Upper lobe of left lung (tissue), 4 donors: Measurements from ENCODE around the gene RYR3.

ENCODE experiments used
- CTCF ChIP-seq, 6 experiments: fragments of 450-650 bp in 4 of 6; fragments of 200-600 bp in 2 of 6; sonication (generic) in 2 of 6; IDR thresholded peaks; one replicate each; pipeline ENCODE4 v1.5.1; 2016 to 2019; ENCODE audit warnings: antibody characterized with exemption in 6 of 6
- POLR2A ChIP-seq, 4 donors: fragments of 450-650 bp; IDR thresholded peaks; one replicate each; pipeline ENCODE4 v1.5.1; 2016 to 2017; ENCODE audit warnings: antibody characterized with exemption in 4 of 4, mild to moderate bottlenecking in 2 of 4
- POLR2AphosphoS5 ChIP-seq, 2 donors: sonication (generic); formaldehyde crosslinking; IDR thresholded peaks; one replicate each; pipeline ENCODE4 v1.5.1; 2017; ENCODE audit warnings: antibody characterized with exemption in 2 of 2

GRCh38 chr15:33857726-33858125, 547.0 kb downstream of the RYR3 start:
- no peak for TF ChIP-seq POLR2AphosphoS5 (IDR thresholded peaks at IDR 0.05)
- no peak for TF ChIP-seq CTCF (IDR thresholded peaks at IDR 0.05)
- TF ChIP-seq POLR2A (IDR thresholded peaks at IDR 0.05): no peak
